K562 (cell line): Measurements from ENCODE around the gene ZFYVE21. TPM values are rescaled to one million over a fixed set of nuclear protein-coding genes. Genes with fewer than 3 reads are reported as not detected.

Experiments used
- ATAC-seq: fragments of 200-7000 bp; cut with Tn5 transposase; 3 replicates; pipeline ENCODE4 v1.9.1; 2020; ENCODE audit warnings: moderate library complexity
- BruUV-seq: library from RNA; stranded (reverse); fragments of 400-500 nt; replicated peaks from 2 replicates; lab custom pipeline; 2021; lab: Mats Ljungman, UMichigan
- CTCF ChIA-PET: fragments of 300-600 bp; formaldehyde crosslinking; extraction: SDS; loops from one replicate; lab custom pipeline; 2021; ENCODE audit warnings: low intra/inter-chr PET ratio; lab: Yijun Ruan, JAX
- POLR2A ChIA-PET: fragments of 300-600, 350-650 bp; sonication (Branson Sonifier 250); formaldehyde crosslinking; extraction: SDS; loops from one replicate; lab custom pipeline; 2021; ENCODE audit warnings: antibody characterized with exemption, inconsistent platforms; lab: Yijun Ruan, JAX
- DNase-seq, 4 experiments: peaks; one replicate each; pipeline versions ENCODE4 v3.0.0 to v3.0.0-alpha.2; 2011 to 2018; ENCODE audit warnings: low spot score in 3 of 4, mixed read lengths in 3 of 4; ENCODE audit errors: extremely low read depth in 1 of 4
- FAIRE-seq: peaks from 2 replicates; lab custom pipeline; 2011; peaks lifted over from hg19 to GRCh38; lab: Jason Lieb, UNC
- H2AFZ ChIP-seq: 2 replicates; pipeline ENCODE4 v1.6.0; 2011; ENCODE audit warnings: low read depth, low read length, control low read depth, inconsistent platforms
- H3K27ac ChIP-seq: fragments of 200-600 bp; 3 replicates; pipeline ENCODE4 v1.8.0; 2011; ENCODE audit warnings: low read depth, mild to moderate bottlenecking, control low read depth, inconsistent platforms, low read length, moderate library complexity, mixed read lengths; ENCODE audit errors: extremely low read depth
- H3K27me3 ChIP-seq, 2 experiments: fragments of 300-600 bp in 1 of 2; 2 replicates in 1 of 2; 3 replicates in 1 of 2; pipeline versions ENCODE4 v1.6.0 to v1.8.0; 2011; ENCODE audit warnings: inconsistent platforms in 2 of 2, low read length in 2 of 2, mild to moderate bottlenecking in 1 of 2, mixed read lengths in 1 of 2, moderate library complexity in 1 of 2; ENCODE audit not compliant: control insufficient read depth in 2 of 2, insufficient read depth in 2 of 2
- H3K36me3 ChIP-seq: fragments of 300-600 bp; 3 replicates; pipeline ENCODE4 v1.8.0; 2011; ENCODE audit warnings: mild to moderate bottlenecking, low read length, inconsistent platforms; ENCODE audit not compliant: control insufficient read depth, insufficient read depth
- H3K4me1 ChIP-seq, 2 experiments: fragments of 200-600 bp in 1 of 2; replicated peaks in 1 of 2; 2 replicates in 1 of 2; 3 replicates in 1 of 2; pipeline versions ENCODE4 v1.5.1 to v1.8.0; 2011; ENCODE audit warnings: inconsistent platforms in 2 of 2, low read length in 2 of 2, mild to moderate bottlenecking in 1 of 2, mixed read lengths in 1 of 2, moderate library complexity in 1 of 2; ENCODE audit not compliant: control insufficient read depth in 2 of 2, insufficient read depth in 2 of 2
- H3K4me2 ChIP-seq: 2 replicates; pipeline ENCODE4 v1.6.1; 2011; ENCODE audit warnings: low read length, control low read depth, inconsistent platforms, mixed read lengths; ENCODE audit not compliant: insufficient read depth
- H3K4me3 ChIP-seq: fragments of 200-600 bp; sonication (generic), shearing (Covaris generic); 2 replicates; pipeline ENCODE4 v1.5.1; 2016; ENCODE audit warnings: control low read depth, inconsistent platforms
- H3K79me2 ChIP-seq: fragments of 200-600 bp; 3 replicates; pipeline ENCODE4 v1.8.0; 2011; ENCODE audit warnings: low read length, inconsistent platforms; ENCODE audit not compliant: control insufficient read depth, insufficient read depth
- H3K9ac ChIP-seq, 2 experiments: 2 replicates each; pipeline versions ENCODE4 v1.6.0 to v1.6.1; 2011; ENCODE audit warnings: low read depth in 2 of 2, low read length in 2 of 2, control low read depth in 1 of 2, inconsistent platforms in 1 of 2, mild to moderate bottlenecking in 1 of 2, mixed read lengths in 1 of 2; ENCODE audit not compliant: insufficient read depth in 1 of 2
- H3K9me1 ChIP-seq: one replicate; pipeline ENCODE4 v1.6.0; 2011; ENCODE audit warnings: inconsistent platforms, mild to moderate bottlenecking, low read length, moderate library complexity; ENCODE audit not compliant: control insufficient read depth, insufficient read depth
- H3K9me3 ChIP-seq: replicated peaks from 2 replicates; pipeline ENCODE4 v1.5.1; 2011; ENCODE audit warnings: low read depth, low read length, inconsistent platforms; ENCODE audit not compliant: control insufficient read depth, insufficient read depth
- H4K20me1 ChIP-seq: replicated peaks from 2 replicates; pipeline ENCODE4 v1.6.1; 2011; ENCODE audit warnings: low read length, inconsistent platforms, mixed read lengths; ENCODE audit not compliant: control insufficient read depth, insufficient read depth
- EWSR1 ChIP-seq: fragments of 450-650 bp; IDR thresholded peaks from 2 replicates; pipeline ENCODE4 v1.6.1; 2018; ENCODE audit warnings: borderline replicate concordance, mild to moderate bottlenecking, low read depth, moderate library complexity; ENCODE audit not compliant: partially characterized antibody
- KAT8 ChIP-seq: fragments of 450-650 bp; IDR thresholded peaks from 2 replicates; pipeline ENCODE4 v1.6.1; 2016; ENCODE audit warnings: low read depth, mild to moderate bottlenecking
- WGBS: fragments of 100-300 bp; shearing (Covaris generic); methylation state at CpG from one replicate; pipeline ENCODE4 v1.1.6; 2016; ENCODE audit warnings: low coverage, mixed read lengths; ENCODE audit not compliant: insufficient coverage; ENCODE audit errors: missing lambda C conversion rate; 5-methylcytosine and 5-hydroxymethylcytosine counted together
- in situ Hi-C: fragments of 300-500 bp; cut with MboI; formaldehyde crosslinking; loops from 4 replicates; pipeline ENCODE4 v1.15.0; 2018; ENCODE audit warnings: inconsistent platforms, mixed read lengths
- intact Hi-C: fragments of 100-400 bp; cut with micrococcal nuclease; formaldehyde crosslinking; loops from 2 replicates; pipeline ENCODE4 v1.14.2; 2022
- polyA plus RNA-seq, 8 experiments: library from polyadenylated mRNA; depleted of rRNA in 4 of 8; stranded (reverse) in 5 of 8; unstranded in 3 of 8; fragments of >200 nt; fragmentation: Nextera tagmentation in 2 of 8; fragmentation: Illumina TruSeq in 1 of 8; extraction: Ambion mirVana in 2 of 8; extraction: Trizol in 1 of 8; gene quantifications; 2 replicates each; pipeline versions ENCODE4 v1.2.1 to v1.2.3, GENCODE V29; 2011 to 2014; ENCODE audit warnings: inconsistent platforms in 1 of 8, missing spikeins in 1 of 8
- total RNA-seq, 7 experiments: library from RNA; depleted of rRNA in 6 of 7; stranded (reverse); fragments of >200 nt in 6 of 7; fragmentation: Illumina TruSeq in 2 of 7; extraction: Trizol in 2 of 7; gene quantifications; 2 replicates each; pipeline versions ENCODE4 v1.2.1 to v1.2.3, GENCODE V29; 2011 to 2021; ENCODE audit warnings: low replicate concordance in 1 of 7
- TF ChIP-seq, protein P1 (sequence below), 3 experiments: fragments of 200-800 bp in 1 of 3; fragments of 250-450 bp in 1 of 3; fragments of 450-650 bp in 1 of 3; sonication (Bioruptor Pico) in 1 of 3; sonication (Bioruptor generic) in 1 of 3; formaldehyde crosslinking in 1 of 3; IDR thresholded peaks; 2 replicates each; pipeline versions ENCODE4 v1.6.1 to v1.8.0; 2016 to 2022; ENCODE audit warnings: mild to moderate bottlenecking in 2 of 3, missing genetic modification characterization in 2 of 3, missing compliant biosample characterization in 1 of 3, moderate library complexity in 1 of 3
- TF ChIP-seq, protein P2 (sequence below), 2 experiments: IDR thresholded peaks in 1 of 2; conservative IDR thresholded peaks in 1 of 2; 2 replicates each; pipeline ENCODE4 v1.6.1; 2016; ENCODE audit warnings: low read depth in 2 of 2, mild to moderate bottlenecking in 1 of 2, missing compliant biosample characterization in 1 of 2, missing genetic modification characterization in 1 of 2, moderate library complexity in 1 of 2

Gene ZFYVE21
- total and polyA plus RNA-seq, 9 of the 15 experiments (the other 6 are each of a cell fraction or from before 2014, with no cell fraction given) = 0.90 to 23.1 (median 15.6) TPM

GRCh38 chr14:103685276-103686211, 30.1 kb upstream of the ZFYVE21 start:
- Histone ChIP-seq H4K20me1 (no peaks in the 10 kb centered on the region), H3K9me1 (no peaks in the 10 kb centered on the region), H3K9ac (no peak overlapping the region), H3K36me3 (peaks cover 71% of the 10 kb centered on the region; the same call in 1 of the 3 replicates), H3K27ac (no peak overlapping the region), H3K4me3 (no peak overlapping the region), H2AFZ (no peak overlapping the region), H3K27me3 (no peaks in the 10 kb centered on the region), H3K4me1 (no peaks in the 10 kb centered on the region), H3K4me2 (no peak overlapping the region), H3K9me3 (no peaks in the 10 kb centered on the region), H3K79me2 (no peaks in the 10 kb centered on the region)
- FAIRE-seq = no peak
- in situ Hi-C loops = no loop called here
- no peak for DNase-seq
- no TSS peak for BruUV-seq
- CTCF ChIA-PET = no interaction called here
- 94% methylated on average over 12 of the region's 23 CpGs for WGBS
- no peak for ATAC-seq
- intact Hi-C loops = loop anchor here (10.0 kb wide), 1 partner anchor 111 kb away; no protein-coding TSS in a partner anchor
- POLR2A ChIA-PET = interaction anchor here (1.8 kb wide), 1 partner anchor 9 kb away, joined by 4 read pairs; no protein-coding TSS in a partner anchor
- TF ChIP-seq EWSR1 (no peak), KAT8 (no peak)
- TF ChIP-seq, protein P1, sequence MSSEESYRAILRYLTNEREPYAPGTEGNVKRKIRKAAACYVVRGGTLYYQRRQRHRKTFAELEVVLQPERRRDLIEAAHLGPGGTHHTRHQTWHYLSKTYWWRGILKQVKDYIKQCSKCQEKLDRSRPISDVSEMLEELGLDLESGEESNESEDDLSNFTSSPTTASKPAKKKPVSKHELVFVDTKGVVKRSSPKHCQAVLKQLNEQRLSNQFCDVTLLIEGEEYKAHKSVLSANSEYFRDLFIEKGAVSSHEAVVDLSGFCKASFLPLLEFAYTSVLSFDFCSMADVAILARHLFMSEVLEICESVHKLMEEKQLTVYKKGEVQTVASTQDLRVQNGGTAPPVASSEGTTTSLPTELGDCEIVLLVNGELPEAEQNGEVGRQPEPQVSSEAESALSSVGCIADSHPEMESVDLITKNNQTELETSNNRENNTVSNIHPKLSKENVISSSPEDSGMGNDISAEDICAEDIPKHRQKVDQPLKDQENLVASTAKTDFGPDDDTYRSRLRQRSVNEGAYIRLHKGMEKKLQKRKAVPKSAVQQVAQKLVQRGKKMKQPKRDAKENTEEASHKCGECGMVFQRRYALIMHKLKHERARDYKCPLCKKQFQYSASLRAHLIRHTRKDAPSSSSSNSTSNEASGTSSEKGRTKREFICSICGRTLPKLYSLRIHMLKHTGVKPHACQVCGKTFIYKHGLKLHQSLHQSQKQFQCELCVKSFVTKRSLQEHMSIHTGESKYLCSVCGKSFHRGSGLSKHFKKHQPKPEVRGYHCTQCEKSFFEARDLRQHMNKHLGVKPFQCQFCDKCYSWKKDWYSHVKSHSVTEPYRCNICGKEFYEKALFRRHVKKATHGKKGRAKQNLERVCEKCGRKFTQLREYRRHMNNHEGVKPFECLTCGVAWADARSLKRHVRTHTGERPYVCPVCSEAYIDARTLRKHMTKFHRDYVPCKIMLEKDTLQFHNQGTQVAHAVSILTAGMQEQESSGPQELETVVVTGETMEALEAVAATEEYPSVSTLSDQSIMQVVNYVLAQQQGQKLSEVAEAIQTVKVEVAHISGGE (CRISPR knock-in tag; IDR thresholded peaks at IDR 0.05) = no peak
- TF ChIP-seq, protein P2, sequence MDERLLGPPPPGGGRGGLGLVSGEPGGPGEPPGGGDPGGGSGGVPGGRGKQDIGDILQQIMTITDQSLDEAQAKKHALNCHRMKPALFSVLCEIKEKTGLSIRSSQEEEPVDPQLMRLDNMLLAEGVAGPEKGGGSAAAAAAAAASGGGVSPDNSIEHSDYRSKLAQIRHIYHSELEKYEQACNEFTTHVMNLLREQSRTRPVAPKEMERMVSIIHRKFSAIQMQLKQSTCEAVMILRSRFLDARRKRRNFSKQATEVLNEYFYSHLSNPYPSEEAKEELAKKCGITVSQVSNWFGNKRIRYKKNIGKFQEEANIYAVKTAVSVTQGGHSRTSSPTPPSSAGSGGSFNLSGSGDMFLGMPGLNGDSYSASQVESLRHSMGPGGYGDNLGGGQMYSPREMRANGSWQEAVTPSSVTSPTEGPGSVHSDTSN (CRISPR knock-in tag; IDR thresholded peaks at IDR 0.05; ENCODE audit: low read depth) = no peak
- TF ChIP-seq, protein P2 (tag; conservative IDR thresholded peaks at IDR 0.05; ENCODE audit: low read depth) = no peak
